Right cardiac atrium (tissue), 5 donors: ENCODE measurements around the gene LINC00305. TPM values are rescaled to one million over a fixed set of nuclear protein-coding genes. Genes with fewer than 3 reads are reported as not detected.

Experiments
- polyA plus RNA-seq: library from polyadenylated mRNA; stranded (reverse); fragments of 200-250 nt; gene quantifications from one replicate; pipeline ENCODE4 v1.2.3, GENCODE V29; 2013
- total RNA-seq, 4 donors: library from RNA; stranded (reverse); fragmentation: NEBNext Ultra II Directional; extraction: Animal tissue kit (Norgen Biotek cat#: 25700); gene quantifications; one replicate each; pipeline ENCODE4 v1.2.1, GENCODE V29; 2021
- donor health status: healthy with polysubstance abuse.
- donor health status: DM: no; HTN: yes; CAD: no.
- donor health status: DM: no; HTN: no; CAD: no.
- donor health status: DM: no; HTN: yes; CAD: no; lungs with severe emphysema.
- donor health status: DM: yes; HTN: yes; CAD: no.

LINC00305 gene
- total and polyA plus RNA-seq, 5 donors, result not detected

Other genes with a start within 250 kb of the LINC00305 start
- gene SERPINB10, start 241.1 kb downstream of the LINC00305 start, total RNA-seq, result not detected
- gene SERPINB10, start 241.1 kb downstream of the LINC00305 start, polyA plus RNA-seq, result not detected
- 1 to 10 TPM in 2 of 4 donors, not detected in 2; 1.1 TPM for gene HMSD, start 199.8 kb downstream of the LINC00305 start, total RNA-seq
- gene HMSD, start 199.8 kb downstream of the LINC00305 start, polyA plus RNA-seq, result 0.20 TPM
- 1 to 10 TPM; 3.8 to 9.6 (median 5.5) TPM for gene SERPINB8, start 179.0 kb downstream of the LINC00305 start, total RNA-seq
- gene SERPINB8, start 179.0 kb downstream of the LINC00305 start, polyA plus RNA-seq, result 1.9 TPM